GM21360 (cell line): Measurements from ENCODE around the gene CRIP1.

Source experiments
- ATAC-seq: cut with Tn5 transposase; IDR thresholded peaks from one replicate; pipeline ENCODE4 v1.9.1; 2021; ENCODE audit warnings: mild to moderate bottlenecking, moderate library complexity; ENCODE audit not compliant: unreplicated experiment

The CRIP1 gene

DNA sequence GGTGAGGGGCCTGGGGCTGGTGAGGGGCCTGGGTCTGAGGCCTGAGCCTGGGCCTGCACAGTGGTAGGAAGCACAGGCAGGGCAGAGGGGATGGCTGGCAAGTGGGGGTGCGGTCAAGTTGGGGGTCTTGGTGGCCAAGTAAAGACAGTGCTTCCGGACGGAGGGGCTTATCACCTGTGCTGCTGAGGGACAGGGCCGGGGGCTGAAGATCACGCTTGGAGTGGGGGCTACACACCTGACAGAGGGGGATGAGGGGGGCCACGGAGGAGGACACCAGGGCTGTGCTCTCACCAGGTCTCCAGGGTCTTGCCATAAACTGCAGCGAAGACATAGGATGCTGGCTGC is 16.6 kb downstream of the CRIP1 start:
- ATAC-seq: no peak

DNA sequence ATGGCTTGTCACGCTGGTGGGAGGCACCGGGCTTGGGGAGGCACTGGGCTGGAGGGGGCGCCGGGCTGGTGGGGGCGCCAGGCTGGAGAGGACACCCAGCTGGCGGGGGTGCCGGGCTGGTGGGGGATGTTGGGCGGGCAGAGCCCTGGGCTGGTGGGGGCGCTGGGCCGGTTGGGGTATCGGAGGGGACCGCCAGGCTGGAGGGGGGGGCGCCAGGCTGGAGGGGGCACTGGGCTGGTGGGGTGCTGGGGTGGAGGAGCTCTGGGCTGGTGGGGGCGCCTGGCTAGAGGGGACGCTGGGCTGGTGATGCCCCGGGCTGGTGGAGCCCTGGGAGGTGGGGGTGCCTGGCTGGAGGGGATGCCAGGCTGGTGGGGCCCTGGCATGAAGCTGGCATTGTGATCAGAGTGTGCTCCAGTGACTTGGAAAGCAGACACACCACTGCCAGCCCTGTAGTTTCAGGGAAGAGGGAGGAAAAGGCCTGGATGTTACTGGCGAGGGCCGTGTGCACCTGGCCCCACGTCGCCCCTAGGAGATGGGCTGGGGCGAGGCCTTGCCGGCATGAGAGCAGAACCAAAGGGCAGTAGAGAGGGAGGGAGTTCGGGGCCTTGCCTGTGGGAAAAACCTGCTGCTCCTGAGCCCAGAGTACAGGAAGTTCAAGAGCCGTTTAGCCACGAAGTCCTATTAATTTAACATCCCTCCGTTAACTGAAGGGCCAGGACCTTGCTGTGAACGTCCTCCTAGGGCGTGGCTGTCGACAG is 17.4 kb downstream of the CRIP1 start:
- ATAC-seq: no peak

DNA sequence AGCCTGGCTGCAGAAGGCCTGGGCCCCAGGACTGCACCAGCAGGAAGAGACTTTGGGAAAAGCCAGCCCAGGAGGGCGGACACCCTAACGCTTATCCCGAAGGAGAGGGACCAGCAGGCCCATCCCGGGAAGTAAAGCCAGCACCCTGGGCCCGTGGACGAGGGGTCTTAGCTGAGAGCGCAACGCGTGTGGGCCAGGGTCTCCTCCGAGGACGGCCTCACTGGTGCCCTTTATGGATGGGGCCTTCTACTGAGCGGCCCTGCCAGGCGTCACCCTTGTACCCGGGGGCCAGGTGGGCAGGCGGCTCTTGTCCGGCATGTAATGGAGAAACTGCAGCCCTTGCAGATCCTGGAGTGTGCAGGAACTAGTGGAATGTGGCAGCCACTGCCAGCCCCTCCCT is 18.4 kb downstream of the CRIP1 start:
- no peak for ATAC-seq

DNA sequence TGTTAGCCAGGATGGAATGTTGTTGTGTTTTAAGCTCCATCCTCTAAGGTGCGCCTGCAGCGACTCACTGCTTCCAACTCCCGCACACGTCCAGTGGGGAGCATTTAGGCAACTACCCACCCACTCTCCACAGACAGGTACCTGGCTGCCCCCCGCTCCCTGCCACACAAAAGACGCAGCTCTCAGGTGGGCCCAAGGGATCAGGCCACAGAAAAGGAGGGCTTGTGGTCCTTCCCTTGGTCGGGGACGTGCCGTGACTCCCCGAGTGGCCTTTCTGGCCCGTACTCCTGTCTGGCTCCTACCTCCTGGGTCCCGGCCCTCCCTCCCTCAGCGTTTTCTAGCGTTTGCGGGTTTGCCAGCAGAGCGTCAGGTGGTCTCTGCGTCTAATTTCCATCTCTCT is 20.6 kb downstream of the CRIP1 start:
- no peak for ATAC-seq

DNA sequence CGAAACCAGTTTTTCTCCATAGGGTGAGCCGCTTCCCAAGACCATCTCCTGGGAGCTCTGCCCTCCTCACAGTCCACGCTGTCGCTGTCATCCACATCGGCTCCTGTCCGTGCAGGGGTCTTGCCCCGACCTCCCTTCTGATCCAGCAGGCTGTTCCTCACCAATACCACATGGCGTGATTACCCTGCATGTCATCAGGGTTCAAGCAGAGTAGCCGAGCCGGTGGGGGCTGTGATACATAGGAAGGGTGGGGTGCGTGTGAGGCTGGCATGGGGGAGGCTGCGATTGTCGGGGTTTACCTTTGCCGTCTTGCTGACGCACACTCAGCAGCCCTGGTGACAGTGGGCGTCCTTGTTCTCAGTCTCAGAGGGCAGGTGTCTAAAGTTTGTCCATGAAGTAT is 21.4 kb downstream of the CRIP1 start:
- ATAC-seq: no peak

DNA sequence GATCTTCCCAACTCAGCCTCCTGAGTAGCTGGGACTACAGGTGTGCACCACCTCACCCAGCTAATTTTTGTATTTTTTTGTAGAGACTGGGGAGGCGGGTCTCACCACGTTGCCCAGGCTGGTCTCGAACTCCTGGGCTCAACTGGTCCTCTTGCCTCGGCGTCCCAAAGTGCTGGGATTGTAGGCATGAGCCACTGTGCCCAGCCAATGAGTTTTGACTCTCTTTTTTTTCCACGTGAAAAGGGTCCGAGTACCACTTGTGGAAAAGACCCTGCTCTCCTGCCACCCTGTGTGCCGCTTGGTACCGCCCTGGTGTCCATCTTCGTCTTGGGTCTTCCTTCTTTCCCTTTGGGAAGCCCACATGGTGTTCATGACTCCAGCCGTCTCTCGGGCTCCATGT is 21.9 kb downstream of the CRIP1 start:
- no peak for ATAC-seq

DNA sequence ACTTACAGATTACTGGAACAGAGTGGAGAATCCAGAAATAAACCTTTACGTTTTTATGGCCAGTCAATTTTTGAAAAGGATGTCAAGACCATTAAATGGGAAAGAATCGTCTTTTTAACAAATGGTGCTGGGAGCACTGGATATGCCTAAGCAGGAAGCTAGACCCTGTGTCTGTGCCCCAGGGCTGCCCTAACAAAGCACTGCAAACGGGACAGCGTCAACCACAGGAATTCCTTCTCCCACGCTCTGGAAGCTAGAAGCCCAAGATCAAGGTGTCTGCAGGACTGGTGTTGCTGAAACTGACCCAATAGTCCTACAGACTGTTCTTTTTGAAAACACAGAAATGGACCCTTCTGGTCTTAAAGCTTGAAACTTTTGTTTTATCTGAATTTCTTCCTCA is 30.4 kb downstream of the CRIP1 start:
- ATAC-seq: no peak

DNA sequence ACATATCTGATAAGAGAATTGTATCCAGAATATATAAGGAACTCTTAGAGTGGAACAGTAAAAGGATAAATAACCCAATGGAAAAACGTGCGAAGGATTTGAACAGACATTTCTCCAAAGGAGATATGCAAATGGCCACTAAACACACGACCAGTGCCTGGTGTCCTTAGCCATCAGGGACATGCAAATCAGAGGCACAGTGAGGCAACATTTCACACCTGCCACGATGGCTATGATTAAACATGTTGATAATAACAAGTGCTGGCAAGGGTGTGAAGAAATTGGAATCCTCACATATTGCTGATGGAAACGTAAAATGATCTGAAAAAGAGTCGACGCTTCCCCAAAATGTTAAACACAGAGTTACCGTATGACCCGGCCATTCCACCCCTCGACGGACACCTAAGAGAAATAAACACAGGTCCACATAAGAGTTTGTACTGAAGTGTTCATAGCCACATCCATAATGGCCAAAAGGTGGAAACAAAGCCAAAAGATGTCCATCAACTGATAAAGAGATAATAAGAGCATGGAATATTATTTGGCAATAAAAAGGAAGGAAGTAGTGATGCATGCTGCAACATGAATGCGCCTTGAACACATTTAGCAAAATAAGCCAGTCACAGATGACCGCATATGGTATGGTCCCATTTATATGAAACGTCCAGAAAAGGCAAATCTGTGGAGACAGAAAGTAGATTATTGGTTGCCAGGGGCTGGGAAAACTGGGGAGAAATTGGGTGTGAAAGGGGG is 33.4 kb downstream of the CRIP1 start:
- no peak for ATAC-seq

DNA sequence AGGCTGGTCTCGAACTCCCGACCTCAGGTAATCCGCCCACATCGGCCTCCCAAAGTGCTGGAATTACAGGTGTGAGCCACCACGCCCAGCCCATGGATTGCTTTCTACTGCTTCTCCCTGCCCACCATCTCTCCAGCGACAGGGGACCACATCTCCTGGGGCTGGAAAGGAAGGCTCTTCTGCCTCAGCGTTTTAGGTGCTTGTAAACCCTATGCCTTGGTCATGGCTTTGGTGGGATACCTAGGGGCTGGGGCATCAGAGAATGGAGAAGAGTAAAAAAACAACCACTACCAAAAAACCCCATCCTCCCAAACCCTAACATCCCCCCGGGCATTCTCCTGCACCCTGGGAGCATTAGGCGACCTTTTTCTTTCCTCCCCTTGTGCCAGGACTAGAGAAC is 38.6 kb downstream of the CRIP1 start:
- ATAC-seq: no peak

DNA sequence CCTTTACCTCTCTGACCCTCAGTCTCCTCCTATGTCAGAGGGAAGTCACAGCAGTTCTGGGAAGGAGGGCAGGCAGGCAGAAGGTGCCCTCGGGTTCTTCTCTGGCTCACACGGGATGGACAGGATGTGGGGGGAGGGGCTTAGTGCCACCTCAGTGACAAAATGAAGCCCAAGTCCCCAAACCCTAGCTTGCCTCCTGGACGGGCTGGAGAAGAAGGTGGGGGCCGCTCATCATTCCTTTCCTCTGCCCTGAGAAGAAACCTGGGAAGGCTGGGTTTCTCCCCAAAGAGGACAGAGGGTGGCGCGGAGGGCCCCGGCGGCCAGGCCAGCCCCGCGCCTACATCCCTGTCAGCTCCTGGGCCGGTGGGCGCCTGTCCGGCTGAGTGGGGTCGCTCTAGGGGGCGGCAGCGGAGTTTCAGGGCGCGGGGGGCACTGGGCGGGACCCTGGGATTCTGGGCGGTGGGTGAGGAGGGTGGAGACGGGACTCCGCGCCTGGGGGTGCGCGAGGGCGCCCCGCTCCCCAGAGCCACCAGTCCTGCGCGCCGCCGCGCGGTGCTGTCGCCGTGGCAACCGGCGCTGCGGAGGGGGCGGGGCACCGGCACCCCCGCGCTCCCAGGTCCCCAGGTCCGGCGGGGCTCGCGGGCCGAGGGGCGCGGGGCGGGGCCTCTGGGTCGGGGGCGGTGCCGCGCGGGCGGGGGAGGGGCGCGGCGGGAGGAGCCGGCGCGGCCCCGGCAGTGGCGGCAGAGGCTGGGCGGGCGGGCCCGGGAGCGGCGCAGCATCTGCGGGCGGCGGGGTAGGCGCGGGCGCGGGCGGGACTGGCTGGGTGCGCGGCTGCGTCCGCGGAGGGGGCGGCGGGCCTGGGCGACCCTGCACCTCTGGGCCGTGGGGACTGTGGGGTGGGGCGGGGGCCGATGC is 39.4 kb downstream of the CRIP1 start, which contains the start of gene TMEM121:
TSS of gene TMEM121 (plus strand) at position 723 of the 915 bp plus-strand sequence. CDS start 2,252 bp downstream, outside the sequence.
- no peak for ATAC-seq

DNA sequence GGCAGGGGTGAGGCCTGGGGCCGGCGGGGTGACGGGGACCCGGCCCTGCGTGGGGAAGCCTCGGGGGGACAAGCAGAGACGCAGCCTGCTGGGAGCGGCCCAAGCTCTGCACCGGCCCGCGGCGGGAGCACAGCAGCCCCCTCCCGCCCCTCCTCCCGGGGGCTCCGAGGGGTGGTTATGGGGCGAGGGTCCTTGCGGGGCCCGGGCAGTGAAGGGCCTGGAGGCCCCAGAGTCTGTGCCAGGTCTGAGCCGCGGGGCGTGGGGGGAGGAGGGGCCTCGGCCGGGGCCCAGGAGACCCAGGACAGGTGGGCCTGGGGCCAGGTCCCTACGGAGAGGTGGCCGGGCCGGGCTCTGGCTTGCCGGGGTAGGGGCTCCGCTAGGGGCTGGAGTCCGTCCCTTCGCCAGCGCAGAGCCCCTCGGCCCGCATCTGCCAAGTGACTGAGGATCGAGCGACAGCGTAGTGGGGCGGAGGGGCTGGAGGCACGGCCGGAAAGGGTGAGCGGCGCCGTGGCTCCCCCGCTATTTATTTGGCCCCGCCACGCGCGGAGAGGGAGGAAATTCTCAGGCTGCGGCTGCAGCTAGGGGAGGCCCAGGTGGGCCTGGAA is 40.2 kb downstream of the CRIP1 start:
- no peak for ATAC-seq

DNA sequence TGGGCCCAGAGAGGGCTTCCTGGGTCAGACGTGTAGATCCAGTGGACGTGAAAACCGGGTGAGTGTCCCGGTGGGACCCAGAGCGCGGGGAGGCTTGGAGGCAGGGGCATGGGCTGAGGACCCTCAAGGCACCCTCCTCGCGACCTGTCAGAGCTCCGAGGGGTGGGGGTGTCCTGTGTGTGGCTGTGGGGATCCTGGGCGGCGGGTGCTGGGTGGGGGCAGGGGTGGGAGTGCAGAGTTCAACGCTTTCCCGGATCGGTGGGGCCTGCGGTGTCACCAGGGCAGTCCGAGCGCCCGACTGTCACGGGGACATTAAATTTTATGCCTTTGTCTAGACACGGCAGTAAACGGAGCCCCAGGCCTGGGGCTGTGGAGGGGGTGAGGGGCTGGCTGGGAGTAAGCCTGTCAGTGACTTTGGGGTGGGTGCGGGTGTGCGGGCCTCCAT is 40.7 kb downstream of the CRIP1 start:
- ATAC-seq: no peak

DNA sequence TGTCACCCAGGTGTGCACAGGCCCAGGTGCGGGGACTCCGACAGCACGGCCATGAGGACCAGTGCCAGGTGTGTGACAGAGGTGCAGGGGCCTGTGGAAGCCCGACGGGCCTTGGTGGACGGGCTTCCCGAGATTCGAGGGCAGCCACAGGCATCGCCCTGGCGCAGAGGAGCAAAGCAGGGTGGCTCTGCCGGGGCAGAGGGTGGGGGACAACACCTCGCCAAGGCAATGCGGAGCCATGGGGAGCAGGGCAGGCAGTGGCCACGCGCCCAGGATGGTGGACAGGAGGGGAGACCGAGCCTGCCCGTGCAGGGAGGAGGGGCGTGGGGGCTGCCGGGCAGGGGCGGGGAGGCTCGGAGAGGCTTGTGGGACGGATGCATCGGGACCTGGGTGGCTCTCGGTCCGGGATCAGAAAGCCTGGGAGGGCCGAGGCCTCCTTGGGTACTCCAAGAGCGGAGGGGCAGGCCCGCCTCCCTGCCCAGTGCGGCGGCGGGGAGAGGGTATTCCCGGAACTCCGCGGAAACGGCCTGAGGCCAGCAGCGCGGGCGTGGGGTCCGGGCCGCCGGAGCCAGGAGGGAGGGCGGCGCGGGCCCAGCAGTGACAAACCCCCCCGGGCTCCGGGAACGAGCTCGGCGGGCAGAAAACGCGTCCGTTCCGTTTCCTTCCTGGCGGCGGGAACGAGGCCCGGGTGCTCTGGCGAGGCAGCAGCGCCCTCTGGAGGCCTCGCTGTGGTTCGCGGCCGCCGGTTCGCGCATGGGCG is 41.3 kb downstream of the CRIP1 start:
- peak; percentile 50 for ATAC-seq

DNA sequence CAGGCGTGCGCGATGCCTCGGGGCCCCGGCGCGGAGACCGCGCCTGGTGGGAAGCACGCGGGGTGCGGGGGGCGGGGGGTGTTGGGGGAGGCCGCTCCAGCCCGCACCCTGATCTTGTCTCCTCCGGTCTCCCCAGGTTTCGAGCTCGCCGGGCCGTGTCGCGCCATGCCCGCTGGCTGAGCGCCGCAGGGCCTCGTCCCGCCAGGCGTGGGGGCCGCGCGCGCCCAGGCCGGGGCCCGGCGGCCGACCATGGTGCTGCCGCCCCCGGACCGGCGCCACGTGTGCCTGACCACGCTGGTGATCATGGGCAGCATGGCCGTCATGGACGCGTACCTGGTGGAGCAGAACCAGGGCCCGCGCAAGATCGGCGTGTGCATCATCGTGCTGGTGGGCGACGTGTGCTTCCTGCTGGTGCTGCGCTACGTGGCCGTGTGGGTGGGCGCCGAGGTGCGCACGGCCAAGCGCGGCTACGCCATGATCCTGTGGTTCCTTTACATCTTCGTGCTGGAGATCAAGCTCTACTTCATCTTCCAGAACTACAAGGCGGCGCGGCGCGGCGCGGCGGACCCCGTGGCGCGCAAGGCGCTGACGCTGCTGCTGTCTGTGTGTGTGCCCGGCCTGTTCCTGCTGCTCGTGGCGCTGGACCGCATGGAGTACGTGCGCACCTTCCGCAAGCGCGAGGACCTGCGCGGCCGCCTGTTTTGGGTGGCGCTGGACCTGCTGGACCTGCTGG is 42.1 kb downstream of the CRIP1 start:
- no peak for ATAC-seq

DNA sequence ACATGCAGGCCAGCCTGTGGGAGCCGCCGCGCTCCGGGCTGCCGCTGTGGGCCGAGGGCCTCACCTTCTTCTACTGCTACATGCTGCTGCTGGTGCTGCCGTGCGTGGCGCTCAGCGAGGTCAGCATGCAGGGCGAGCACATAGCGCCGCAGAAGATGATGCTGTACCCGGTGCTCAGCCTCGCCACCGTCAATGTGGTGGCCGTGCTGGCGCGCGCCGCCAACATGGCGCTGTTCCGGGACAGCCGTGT is 42.6 kb downstream of the CRIP1 start:
- no peak for ATAC-seq

DNA sequence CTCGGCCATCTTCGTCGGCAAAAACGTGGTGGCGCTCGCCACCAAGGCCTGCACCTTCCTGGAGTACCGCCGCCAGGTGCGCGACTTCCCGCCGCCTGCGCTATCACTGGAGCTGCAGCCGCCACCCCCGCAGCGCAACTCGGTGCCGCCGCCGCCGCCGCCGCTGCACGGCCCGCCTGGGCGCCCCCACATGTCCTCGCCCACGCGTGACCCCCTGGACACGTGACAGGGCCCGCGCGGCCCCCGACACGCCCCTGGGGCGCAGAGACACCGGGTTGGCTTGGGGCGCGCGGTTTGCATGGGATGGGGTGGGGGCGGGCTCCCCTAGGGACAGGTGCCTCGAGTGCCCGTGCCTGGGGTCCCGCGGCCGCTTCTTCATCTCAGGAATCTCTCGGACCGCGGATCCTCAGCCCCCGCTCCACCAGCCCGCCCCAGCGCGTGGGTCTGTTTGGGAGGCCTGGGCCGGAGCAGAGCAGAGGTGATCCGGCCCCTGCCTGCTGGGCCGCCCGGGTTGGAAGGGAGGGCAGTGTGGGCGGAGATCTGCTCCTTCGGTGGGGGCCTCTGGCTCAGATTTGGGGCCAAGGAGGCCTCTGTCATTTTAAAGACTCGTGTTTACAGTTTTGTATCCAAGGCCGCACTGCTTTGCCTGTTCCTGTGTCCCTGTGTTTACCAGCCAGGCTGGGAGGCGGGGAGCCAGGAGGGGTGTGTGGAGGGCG is 43.0 kb downstream of the CRIP1 start:
- no peak for ATAC-seq

DNA sequence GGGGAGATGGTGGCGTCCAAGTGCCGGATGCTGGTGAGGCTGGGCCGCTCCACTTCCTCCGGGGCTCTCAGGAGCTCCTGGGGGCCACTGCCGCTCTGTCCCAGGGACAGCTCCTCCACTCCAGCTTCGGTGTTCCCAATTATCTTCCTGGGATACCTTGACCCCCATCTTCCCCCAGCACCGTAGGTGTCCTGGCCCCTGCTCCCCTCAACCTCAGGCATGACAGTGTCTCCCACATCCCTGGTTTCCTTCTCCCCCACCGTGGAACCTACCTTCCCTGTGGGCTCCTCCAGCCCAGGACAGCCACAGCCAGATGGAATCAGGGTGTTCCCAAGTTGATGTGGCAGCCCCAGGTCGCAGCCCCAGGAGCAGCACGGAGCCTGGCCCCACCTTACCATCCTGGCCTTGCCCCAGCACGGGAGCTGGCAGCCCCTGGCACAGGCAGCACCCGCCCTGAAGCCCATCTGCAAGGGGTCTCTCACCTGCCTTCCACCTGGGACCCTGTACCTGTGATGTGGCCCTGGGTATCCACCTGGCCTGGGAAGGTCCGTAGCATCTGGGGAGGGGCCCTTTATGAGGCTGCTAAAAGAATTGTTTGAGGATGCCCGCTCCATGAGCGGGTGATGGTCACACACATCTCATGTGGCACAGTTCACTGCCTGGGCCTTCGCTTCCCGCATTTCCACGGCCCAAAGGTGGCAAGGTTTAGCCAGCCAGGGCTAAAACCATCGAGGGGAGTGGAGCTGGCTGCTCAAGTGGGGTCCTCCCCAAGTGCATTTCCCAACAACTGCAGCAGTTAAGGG is 43.8 kb downstream of the CRIP1 start:
- no peak for ATAC-seq

DNA sequence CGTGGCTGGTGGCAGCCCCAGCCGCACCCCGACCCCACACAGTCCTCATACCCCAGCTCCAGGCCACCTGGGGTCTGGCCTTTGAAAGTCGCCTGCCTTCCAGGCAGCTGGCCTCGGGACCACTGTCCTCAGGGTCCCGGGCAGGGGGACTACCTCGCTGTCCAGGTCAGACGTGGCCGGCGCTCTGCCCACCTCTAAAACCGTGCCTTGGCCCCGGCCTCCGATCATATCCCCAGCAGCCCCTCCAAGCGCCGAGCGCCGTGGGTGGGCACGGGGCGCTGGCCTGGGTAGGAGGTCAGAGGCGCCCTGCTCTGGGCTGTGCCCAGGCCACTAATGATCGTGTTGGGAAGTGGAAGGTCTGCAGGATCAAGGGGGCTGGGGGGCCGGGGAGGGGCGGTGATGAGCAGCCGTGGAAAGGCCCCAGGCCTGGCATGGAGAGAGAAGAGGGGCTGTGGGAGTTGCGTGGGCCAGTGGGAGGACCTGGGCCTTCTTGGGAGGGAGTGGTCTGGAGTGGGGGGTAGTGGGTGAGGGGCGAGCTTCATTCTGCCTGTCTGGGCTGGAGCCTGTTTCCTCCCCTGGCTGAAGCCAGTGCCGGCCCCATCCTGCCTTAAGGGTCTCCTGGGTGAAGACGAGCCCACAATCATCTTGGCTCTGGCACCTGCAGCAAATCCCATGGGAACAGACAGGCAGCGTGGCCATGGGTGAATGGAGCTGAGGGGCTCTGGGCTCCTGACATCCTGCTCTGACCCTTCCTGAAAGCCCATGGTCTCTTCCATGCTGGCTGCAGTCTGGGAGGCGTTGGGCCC is 44.6 kb downstream of the CRIP1 start:
- no peak for ATAC-seq
